ENCODE measurements around the gene NEDD9.

Gene NEDD9

GRCh38 chr6:11232770-11233626 is 530 bp upstream of the NEDD9 start:
- DNase-seq: no peak

GRCh38 chr6:11231564-11232192 is 790 bp downstream of the NEDD9 start:
- no peak for DNase-seq

GRCh38 chr6:11231108-11231463 is 1.4 kb downstream of the NEDD9 start:
- DNase-seq: no peak

- DNase-seq: no peak
Measured at GRCh38 chr6:11230158-11231107, 2.0 kb downstream of the NEDD9 start.

GRCh38 chr6:11229655-11230046 is 2.8 kb downstream of the NEDD9 start:
- DNase-seq: no peak

- DNase-seq: no peak
Measured at GRCh38 chr6:11228935-11229654, 3.4 kb downstream of the NEDD9 start.

GRCh38 chr6:11227698-11228097 is 4.8 kb downstream of the NEDD9 start:
- no peak for DNase-seq

GRCh38 chr6:11226005-11226404 is 6.5 kb downstream of the NEDD9 start:
- no peak for DNase-seq

- DNase-seq: peak; percentile 41
Measured at GRCh38 chr6:11224966-11225463, 7.5 kb downstream of the NEDD9 start.

GRCh38 chr6:11224252-11224965 is 8.1 kb downstream of the NEDD9 start:
- peak; percentile 61 for DNase-seq

GRCh38 chr6:11223286-11223864 is 9.1 kb downstream of the NEDD9 start:
- no peak for DNase-seq

- no peak for DNase-seq
Measured at GRCh38 chr6:11222385-11223277, 9.8 kb downstream of the NEDD9 start.

- DNase-seq: no peak
Measured at GRCh38 chr6:11221623-11222384, 10.7 kb downstream of the NEDD9 start.

- no peak for DNase-seq
Measured at GRCh38 chr6:11219400-11219834, 13.1 kb downstream of the NEDD9 start.

GRCh38 chr6:11218538-11219399 is 13.7 kb downstream of the NEDD9 start:
- peak; percentile 50 for DNase-seq

- no peak for DNase-seq
Measured at GRCh38 chr6:11218102-11218442, 14.4 kb downstream of the NEDD9 start.

GRCh38 chr6:11217360-11218101 is 14.9 kb downstream of the NEDD9 start:
- no peak for DNase-seq

GRCh38 chr6:11215773-11216172 is 16.7 kb downstream of the NEDD9 start:
- no peak for DNase-seq
